Measurements from ENCODE around the gene ITGA1.
"Not testable (repeated sequence)": the region's sequence is repeated elsewhere in the genome, so short reads cannot be mapped to it uniquely, and the experiment has no call there.

The ITGA1 gene

DNA sequence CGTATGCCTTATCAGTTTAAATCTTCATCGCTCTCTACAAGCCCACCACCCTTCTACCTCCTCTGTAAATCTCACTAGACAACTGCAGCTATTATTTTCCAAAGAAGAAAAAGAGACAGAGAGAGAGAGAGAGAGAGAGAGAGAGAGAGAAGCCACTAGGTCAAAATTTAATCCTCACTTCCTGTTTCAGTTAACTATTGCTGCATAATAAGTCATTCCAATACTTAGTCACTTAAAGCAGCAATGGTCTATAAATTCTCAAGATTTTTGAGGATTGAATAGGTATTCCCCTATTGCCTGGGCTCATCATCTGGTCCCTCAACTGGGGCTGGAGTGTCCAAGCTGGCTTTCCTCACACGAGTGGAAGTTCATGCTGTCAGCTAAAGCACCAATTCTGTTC, 68.8 kb downstream of the ITGA1 start:
- no peak for DNase-seq (ENCODE audit: low spot score)
- TF ChIP-seq, protein P1, sequence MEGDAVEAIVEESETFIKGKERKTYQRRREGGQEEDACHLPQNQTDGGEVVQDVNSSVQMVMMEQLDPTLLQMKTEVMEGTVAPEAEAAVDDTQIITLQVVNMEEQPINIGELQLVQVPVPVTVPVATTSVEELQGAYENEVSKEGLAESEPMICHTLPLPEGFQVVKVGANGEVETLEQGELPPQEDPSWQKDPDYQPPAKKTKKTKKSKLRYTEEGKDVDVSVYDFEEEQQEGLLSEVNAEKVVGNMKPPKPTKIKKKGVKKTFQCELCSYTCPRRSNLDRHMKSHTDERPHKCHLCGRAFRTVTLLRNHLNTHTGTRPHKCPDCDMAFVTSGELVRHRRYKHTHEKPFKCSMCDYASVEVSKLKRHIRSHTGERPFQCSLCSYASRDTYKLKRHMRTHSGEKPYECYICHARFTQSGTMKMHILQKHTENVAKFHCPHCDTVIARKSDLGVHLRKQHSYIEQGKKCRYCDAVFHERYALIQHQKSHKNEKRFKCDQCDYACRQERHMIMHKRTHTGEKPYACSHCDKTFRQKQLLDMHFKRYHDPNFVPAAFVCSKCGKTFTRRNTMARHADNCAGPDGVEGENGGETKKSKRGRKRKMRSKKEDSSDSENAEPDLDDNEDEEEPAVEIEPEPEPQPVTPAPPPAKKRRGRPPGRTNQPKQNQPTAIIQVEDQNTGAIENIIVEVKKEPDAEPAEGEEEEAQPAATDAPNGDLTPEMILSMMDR (conservative IDR thresholded peaks at IDR 0.05; ENCODE audit: low read depth) = no peak
- no peak overlapping the region for H3K27ac ChIP-seq
- POLR2A ChIA-PET (ENCODE audit: low non-redundant PET) = no interaction called here
- CTCF ChIA-PET = interaction anchor here (0.6 to 1.2 kb wide), 3 partner anchors 16 to 1015 kb away, joined by 3 to 4 read pairs (median 4); no protein-coding TSS in a partner anchor

DNA sequence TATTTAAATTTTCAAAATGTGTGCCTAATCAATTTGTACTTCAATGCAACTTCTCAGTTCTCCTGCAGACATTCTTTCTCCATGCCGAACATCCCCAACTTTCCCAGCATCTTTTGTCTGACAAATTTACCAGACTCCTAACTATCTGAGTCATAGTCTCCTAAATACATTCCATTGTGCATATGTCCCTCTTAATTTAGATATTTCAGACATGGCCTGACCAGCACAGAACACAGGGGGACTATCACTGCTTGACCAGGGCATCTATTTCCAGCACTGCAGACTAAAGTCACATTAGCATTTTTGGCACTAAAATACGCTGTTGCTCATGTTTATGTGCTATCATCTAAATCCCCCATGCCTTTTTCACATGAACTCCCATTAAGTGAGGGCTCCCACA, 71.9 kb downstream of the ITGA1 start:
- H3K27ac ChIP-seq = no peak overlapping the region
- ChIA-PET POLR2A (ENCODE audit: low non-redundant PET) (interaction anchor here (1.0 kb wide), 1 partner anchor 16 kb away, joined by 3 read pairs; no protein-coding TSS in a partner anchor), CTCF (no interaction called here)
- DNase-seq (ENCODE audit: low spot score) = no peak
- TF ChIP-seq, protein P1 (conservative IDR thresholded peaks at IDR 0.05; ENCODE audit: low read depth) = no peak

DNA sequence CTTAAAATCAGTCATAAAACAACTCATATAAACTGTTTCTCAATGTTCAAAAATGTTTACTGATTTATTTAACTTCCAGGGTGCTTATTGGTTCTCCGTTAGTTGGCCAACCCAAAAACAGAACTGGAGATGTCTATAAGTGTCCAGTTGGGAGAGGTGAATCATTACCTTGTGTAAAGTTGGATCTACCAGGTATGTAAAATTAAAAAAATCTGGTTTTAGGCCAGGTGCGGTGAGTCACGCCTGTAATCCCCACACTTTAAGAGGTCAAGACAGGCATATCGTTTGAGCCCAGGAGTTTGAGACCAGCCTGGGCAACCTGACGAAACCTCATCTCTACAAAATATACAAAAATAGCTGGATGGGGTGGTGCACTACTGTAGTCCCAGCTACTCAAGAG, 73.7 kb downstream of the ITGA1 start:
- POLR2A ChIA-PET (ENCODE audit: low non-redundant PET) = no interaction called here
- TF ChIP-seq, protein P1 (conservative IDR thresholded peaks at IDR 0.05; ENCODE audit: low read depth) = no peak
- DNase-seq (ENCODE audit: low spot score) = peak; percentile 92
- no peak overlapping the region for H3K27ac ChIP-seq
- CTCF ChIA-PET = interaction anchor here (0.5 to 0.7 kb wide), 2 partner anchors 51 to 134 kb away, joined by 3 to 11 read pairs; no protein-coding TSS in a partner anchor

DNA sequence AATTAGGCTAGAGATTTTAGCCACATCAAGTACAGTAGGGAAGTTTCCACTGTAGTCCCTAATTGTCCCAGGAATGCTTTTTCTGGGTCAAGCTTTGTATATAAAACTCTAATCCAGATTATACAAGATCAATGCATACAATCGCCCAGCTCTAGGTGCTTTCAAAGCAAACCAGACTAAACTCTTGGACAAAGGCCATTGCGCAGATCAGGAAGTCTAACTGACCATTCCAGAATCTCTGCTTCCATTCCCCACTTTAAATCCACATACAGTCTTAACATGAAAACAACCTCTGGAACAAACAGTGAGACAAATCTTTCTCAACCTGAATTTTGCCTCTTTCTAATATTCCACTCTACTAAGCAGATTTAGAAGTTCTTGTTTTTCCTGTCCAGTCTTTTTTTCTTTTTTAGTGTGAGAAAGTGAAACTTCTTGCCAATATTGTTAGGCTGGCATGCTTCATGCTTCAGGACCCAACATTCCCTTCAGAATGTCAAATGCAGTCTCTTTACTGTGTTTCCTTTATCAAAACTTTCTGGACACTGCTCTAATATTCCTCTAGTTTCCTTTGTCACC, 76.1 kb downstream of the ITGA1 start:
- CTCF ChIA-PET = interaction anchor here (1.3 kb wide), 1 partner anchor 10 kb away, joined by 3 read pairs; no protein-coding TSS in a partner anchor
- POLR2A ChIA-PET (ENCODE audit: low non-redundant PET) = no interaction called here
- TF ChIP-seq, protein P1 (conservative IDR thresholded peaks at IDR 0.05; ENCODE audit: low read depth) = no peak
- DNase-seq (ENCODE audit: low spot score) = no peak
- no peak overlapping the region for H3K27ac ChIP-seq

DNA sequence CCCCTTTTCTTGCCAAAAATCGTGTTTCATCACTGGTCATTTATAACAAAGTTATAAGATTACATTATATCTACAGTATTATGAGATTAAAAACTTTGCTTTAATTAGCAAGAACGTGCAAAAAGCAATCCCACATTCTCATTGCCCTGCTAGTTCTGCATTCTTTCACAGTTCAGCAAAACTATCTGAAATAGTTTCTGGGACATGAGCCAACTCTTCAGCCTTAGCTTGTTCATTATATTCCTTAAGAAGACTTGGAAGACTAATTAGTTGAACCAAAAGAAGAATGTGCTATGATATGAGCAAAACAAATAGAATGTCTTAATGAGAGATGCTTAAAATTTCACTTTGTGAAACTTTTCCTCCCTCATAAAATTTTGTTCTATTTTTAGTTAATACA, 76.7 kb downstream of the ITGA1 start:
- DNase-seq (ENCODE audit: low spot score) = no peak
- TF ChIP-seq, protein P1 (conservative IDR thresholded peaks at IDR 0.05; ENCODE audit: low read depth) = no peak
- ChIA-PET CTCF (interaction anchor here (1.3 kb wide), 1 partner anchor 10 kb away, joined by 3 read pairs; no protein-coding TSS in a partner anchor), POLR2A (ENCODE audit: low non-redundant PET) (no interaction called here)
- H3K27ac ChIP-seq = no peak overlapping the region

DNA sequence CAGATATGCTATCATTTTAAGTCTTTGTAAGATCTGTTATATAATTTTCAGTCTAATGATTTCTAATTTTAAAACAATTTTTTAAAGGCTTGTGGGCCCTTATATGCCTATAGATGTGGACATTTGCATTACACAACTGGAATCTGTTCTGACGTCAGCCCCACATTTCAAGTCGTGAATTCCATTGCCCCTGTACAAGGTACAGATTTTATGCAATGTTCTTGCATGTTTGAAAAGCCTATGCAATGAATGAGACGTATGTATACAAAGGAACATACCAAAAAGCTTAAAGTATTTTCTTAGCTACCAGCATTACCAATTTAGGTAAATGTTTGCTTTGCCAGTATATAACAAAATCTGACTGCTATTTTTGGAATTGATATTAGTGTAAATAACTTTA, 77.2 kb downstream of the ITGA1 start:
- POLR2A ChIA-PET (ENCODE audit: low non-redundant PET) = no interaction called here
- CTCF ChIA-PET = interaction anchor here (1.3 kb wide), 1 partner anchor 9 kb away, joined by 3 read pairs; no protein-coding TSS in a partner anchor

DNA sequence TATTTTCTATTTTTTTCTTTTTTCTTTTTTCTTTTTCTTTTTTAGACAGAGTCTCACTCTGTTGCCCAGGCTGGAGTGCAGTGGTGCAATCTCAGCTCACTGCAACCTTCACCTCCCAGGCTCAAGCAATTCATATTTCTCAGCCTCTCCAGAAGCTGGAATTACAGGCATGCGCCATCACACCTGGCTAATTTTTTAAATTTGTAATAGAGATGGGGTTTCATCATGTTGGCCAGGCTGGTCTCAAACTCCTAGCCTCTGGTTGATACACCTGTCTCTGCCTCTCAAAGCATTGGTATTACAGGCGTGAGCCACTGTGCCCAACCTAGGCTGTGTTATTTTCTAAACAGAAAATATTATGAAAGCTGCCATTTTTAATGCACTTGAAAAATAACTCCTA, 78.3 kb downstream of the ITGA1 start:
- CTCF ChIA-PET = interaction anchor here (0.7 kb wide), 1 partner anchor 35 kb away, joined by 3 read pairs; no protein-coding TSS in a partner anchor
- POLR2A ChIA-PET (ENCODE audit: low non-redundant PET); DNase-seq (ENCODE audit: low spot score); H3K27ac ChIP-seq: not testable (repeated sequence)

More for the DNA sequence above, 77.2 kb downstream of the ITGA1 start:
- TF ChIP-seq, protein P1 (conservative IDR thresholded peaks at IDR 0.05; ENCODE audit: low read depth) = no peak
- DNase-seq (ENCODE audit: low spot score) = no peak
- no peak overlapping the region for H3K27ac ChIP-seq
